K562 (cell line): ENCODE measurements around the gene UGT1A5. TPM values are rescaled to one million over a fixed set of nuclear protein-coding genes. Genes with fewer than 3 reads are reported as not detected.

Experiments used
- ATAC-seq: fragments of 200-7000 bp; cut with Tn5 transposase; 3 replicates; pipeline ENCODE4 v1.9.1; 2020; ENCODE audit warnings: moderate library complexity
- BruUV-seq: library from RNA; stranded (reverse); fragments of 400-500 nt; replicated peaks from 2 replicates; lab custom pipeline; 2021; lab: Mats Ljungman, UMichigan
- CTCF ChIA-PET: fragments of 300-600 bp; formaldehyde crosslinking; extraction: SDS; loops from one replicate; lab custom pipeline; 2021; ENCODE audit warnings: low intra/inter-chr PET ratio; lab: Yijun Ruan, JAX
- POLR2A ChIA-PET: fragments of 300-600, 350-650 bp; sonication (Branson Sonifier 250); formaldehyde crosslinking; extraction: SDS; loops from one replicate; lab custom pipeline; 2021; ENCODE audit warnings: antibody characterized with exemption, inconsistent platforms; lab: Yijun Ruan, JAX
- DNase-seq, 4 experiments: peaks; one replicate each; pipeline versions ENCODE4 v3.0.0 to v3.0.0-alpha.2; 2011 to 2018; ENCODE audit warnings: low spot score in 3 of 4, mixed read lengths in 3 of 4; ENCODE audit errors: extremely low read depth in 1 of 4
- FAIRE-seq: peaks from 2 replicates; lab custom pipeline; 2011; peaks lifted over from hg19 to GRCh38; lab: Jason Lieb, UNC
- H2AFZ ChIP-seq: 2 replicates; pipeline ENCODE4 v1.6.0; 2011; ENCODE audit warnings: low read depth, low read length, control low read depth, inconsistent platforms
- H3K27ac ChIP-seq: fragments of 200-600 bp; 3 replicates; pipeline ENCODE4 v1.8.0; 2011; ENCODE audit warnings: low read depth, mild to moderate bottlenecking, control low read depth, inconsistent platforms, low read length, moderate library complexity, mixed read lengths; ENCODE audit errors: extremely low read depth
- H3K27me3 ChIP-seq, 2 experiments: fragments of 300-600 bp in 1 of 2; 2 replicates in 1 of 2; 3 replicates in 1 of 2; pipeline versions ENCODE4 v1.6.0 to v1.8.0; 2011; ENCODE audit warnings: inconsistent platforms in 2 of 2, low read length in 2 of 2, mild to moderate bottlenecking in 1 of 2, mixed read lengths in 1 of 2, moderate library complexity in 1 of 2; ENCODE audit not compliant: control insufficient read depth in 2 of 2, insufficient read depth in 2 of 2
- H3K36me3 ChIP-seq: fragments of 300-600 bp; 3 replicates; pipeline ENCODE4 v1.8.0; 2011; ENCODE audit warnings: mild to moderate bottlenecking, low read length, inconsistent platforms; ENCODE audit not compliant: control insufficient read depth, insufficient read depth
- H3K4me1 ChIP-seq, 2 experiments: fragments of 200-600 bp in 1 of 2; replicated peaks in 1 of 2; 2 replicates in 1 of 2; 3 replicates in 1 of 2; pipeline versions ENCODE4 v1.5.1 to v1.8.0; 2011; ENCODE audit warnings: inconsistent platforms in 2 of 2, low read length in 2 of 2, mild to moderate bottlenecking in 1 of 2, mixed read lengths in 1 of 2, moderate library complexity in 1 of 2; ENCODE audit not compliant: control insufficient read depth in 2 of 2, insufficient read depth in 2 of 2
- H3K4me2 ChIP-seq: 2 replicates; pipeline ENCODE4 v1.6.1; 2011; ENCODE audit warnings: low read length, control low read depth, inconsistent platforms, mixed read lengths; ENCODE audit not compliant: insufficient read depth
- H3K4me3 ChIP-seq: fragments of 200-600 bp; sonication (generic), shearing (Covaris generic); 2 replicates; pipeline ENCODE4 v1.5.1; 2016; ENCODE audit warnings: control low read depth, inconsistent platforms
- H3K79me2 ChIP-seq: fragments of 200-600 bp; 3 replicates; pipeline ENCODE4 v1.8.0; 2011; ENCODE audit warnings: low read length, inconsistent platforms; ENCODE audit not compliant: control insufficient read depth, insufficient read depth
- H3K9ac ChIP-seq, 2 experiments: 2 replicates each; pipeline versions ENCODE4 v1.6.0 to v1.6.1; 2011; ENCODE audit warnings: low read depth in 2 of 2, low read length in 2 of 2, control low read depth in 1 of 2, inconsistent platforms in 1 of 2, mild to moderate bottlenecking in 1 of 2, mixed read lengths in 1 of 2; ENCODE audit not compliant: insufficient read depth in 1 of 2
- H3K9me1 ChIP-seq: one replicate; pipeline ENCODE4 v1.6.0; 2011; ENCODE audit warnings: inconsistent platforms, mild to moderate bottlenecking, low read length, moderate library complexity; ENCODE audit not compliant: control insufficient read depth, insufficient read depth
- H3K9me3 ChIP-seq: replicated peaks from 2 replicates; pipeline ENCODE4 v1.5.1; 2011; ENCODE audit warnings: low read depth, low read length, inconsistent platforms; ENCODE audit not compliant: control insufficient read depth, insufficient read depth
- H4K20me1 ChIP-seq: replicated peaks from 2 replicates; pipeline ENCODE4 v1.6.1; 2011; ENCODE audit warnings: low read length, inconsistent platforms, mixed read lengths; ENCODE audit not compliant: control insufficient read depth, insufficient read depth
- ATF3 ChIP-seq, 2 experiments: fragments of 450-650 bp in 1 of 2; sonication (generic) in 1 of 2; formaldehyde crosslinking in 1 of 2; IDR thresholded peaks in 1 of 2; conservative IDR thresholded peaks in 1 of 2; 2 replicates each; pipeline versions ENCODE4 v1.6.1 to v1.8.1; 2016 to 2023; ENCODE audit warnings: mild to moderate bottlenecking in 2 of 2, moderate library complexity in 2 of 2, inconsistent platforms in 1 of 2, missing genetic modification reagents in 1 of 2
- FOXK1 ChIP-seq: sonication (generic); formaldehyde crosslinking; IDR thresholded peaks from 2 replicates; pipeline ENCODE4 v1.8.0; 2022; ENCODE audit warnings: missing genetic modification reagents, mild to moderate bottlenecking, borderline replicate concordance
- HNRNPH1 ChIP-seq: fragments of 200-400 bp; formaldehyde crosslinking; optimal IDR thresholded peaks from 2 replicates; pipeline ENCODE3; 2017; ENCODE audit warnings: low read depth, mild to moderate bottlenecking, low read length, moderate library complexity
- HNRNPL ChIP-seq: fragments of 200-400 bp; formaldehyde crosslinking; IDR thresholded peaks from 2 replicates; pipeline ENCODE4 v1.6.1; 2017; ENCODE audit warnings: low read depth, mild to moderate bottlenecking, low read length
- POU5F1 ChIP-seq: fragments of 150-350 bp; IDR thresholded peaks from 2 replicates; pipeline ENCODE4 v1.6.1; 2014; ENCODE audit warnings: borderline replicate concordance, low read length, low read depth, mild to moderate bottlenecking; ENCODE audit not compliant: partially characterized antibody
- PREB ChIP-seq: sonication (generic); formaldehyde crosslinking; IDR thresholded peaks from 2 replicates; pipeline ENCODE4 v1.8.1; 2023; ENCODE audit warnings: mild to moderate bottlenecking, missing genetic modification reagents
- RFX5 ChIP-seq: IDR thresholded peaks from 2 replicates; pipeline ENCODE4 v1.6.1; 2011; ENCODE audit warnings: low read depth, mild to moderate bottlenecking, improper control_type of control experiment, low read length
- SIX5 ChIP-seq, 2 experiments: IDR thresholded peaks; 2 replicates each; pipeline ENCODE4 v1.6.1; 2011; ENCODE audit warnings: low read length in 2 of 2, borderline replicate concordance in 1 of 2, low read depth in 1 of 2, mild to moderate bottlenecking in 1 of 2, moderate library complexity in 1 of 2; ENCODE audit not compliant: insufficient read depth in 1 of 2
- SMC3 ChIP-seq: conservative IDR thresholded peaks from 2 replicates; pipeline ENCODE4 v1.6.1; 2011; ENCODE audit warnings: low read depth, low read length, improper control_type of control experiment; ENCODE audit not compliant: insufficient read depth
- TCF3 ChIP-seq: sonication (generic); formaldehyde crosslinking; IDR thresholded peaks from 2 replicates; pipeline ENCODE4 v1.4.0; 2020; ENCODE audit warnings: mild to moderate bottlenecking, missing genetic modification reagents
- TCFL5 ChIP-seq: fragments of 250-450 bp; sonication (Bioruptor Pico); conservative IDR thresholded peaks from 2 replicates; pipeline ENCODE4 v1.6.1; 2021; ENCODE audit warnings: mild to moderate bottlenecking, moderate library complexity, matching md5 sums
- TFAP4 ChIP-seq: sonication (generic); formaldehyde crosslinking; IDR thresholded peaks from 2 replicates; pipeline ENCODE4 v1.8.0; 2022; ENCODE audit warnings: missing genetic modification reagents, mild to moderate bottlenecking, moderate library complexity, borderline replicate concordance
- ZKSCAN1 ChIP-seq: fragments of 150-350 bp; IDR thresholded peaks from 2 replicates; pipeline ENCODE4 v1.6.1; 2016; ENCODE audit warnings: low read depth, low read length
- ZNF589 ChIP-seq: fragments of 200-800 bp; sonication (Bioruptor generic); IDR thresholded peaks from 2 replicates; pipeline ENCODE4 v1.6.1; 2016; ENCODE audit warnings: low read depth, missing genetic modification characterization, missing compliant biosample characterization
- ZNF699 ChIP-seq: fragments of 250-450 bp; sonication (Bioruptor Pico); IDR thresholded peaks from 2 replicates; pipeline ENCODE4 v1.8.0; 2021; ENCODE audit warnings: mild to moderate bottlenecking, moderate library complexity; ENCODE audit not compliant: insufficient replicate concordance
- ZSCAN32 ChIP-seq: fragments of 450-650 bp; formaldehyde crosslinking; IDR thresholded peaks from 2 replicates; pipeline ENCODE4 v1.4.0; 2020; ENCODE audit warnings: mild to moderate bottlenecking, moderate library complexity
- WGBS: fragments of 100-300 bp; shearing (Covaris generic); methylation state at CpG from one replicate; pipeline ENCODE4 v1.1.6; 2016; ENCODE audit warnings: low coverage, mixed read lengths; ENCODE audit not compliant: insufficient coverage; ENCODE audit errors: missing lambda C conversion rate; 5-methylcytosine and 5-hydroxymethylcytosine counted together
- in situ Hi-C: fragments of 300-500 bp; cut with MboI; formaldehyde crosslinking; loops from 4 replicates; pipeline ENCODE4 v1.15.0; 2018; ENCODE audit warnings: inconsistent platforms, mixed read lengths
- intact Hi-C: fragments of 100-400 bp; cut with micrococcal nuclease; formaldehyde crosslinking; loops from 2 replicates; pipeline ENCODE4 v1.14.2; 2022
- polyA plus RNA-seq, 8 experiments: library from polyadenylated mRNA; depleted of rRNA in 4 of 8; stranded (reverse) in 5 of 8; unstranded in 3 of 8; fragments of >200 nt; fragmentation: Nextera tagmentation in 2 of 8; fragmentation: Illumina TruSeq in 1 of 8; extraction: Ambion mirVana in 2 of 8; extraction: Trizol in 1 of 8; gene quantifications; 2 replicates each; pipeline versions ENCODE4 v1.2.1 to v1.2.3, GENCODE V29; 2011 to 2014; ENCODE audit warnings: inconsistent platforms in 1 of 8, missing spikeins in 1 of 8
- total RNA-seq, 7 experiments: library from RNA; depleted of rRNA in 6 of 7; stranded (reverse); fragments of >200 nt in 6 of 7; fragmentation: Illumina TruSeq in 2 of 7; extraction: Trizol in 2 of 7; gene quantifications; 2 replicates each; pipeline versions ENCODE4 v1.2.1 to v1.2.3, GENCODE V29; 2011 to 2021; ENCODE audit warnings: low replicate concordance in 1 of 7

Gene UGT1A5
- total and polyA plus RNA-seq, 9 of the 15 experiments (the other 6 are each of a cell fraction or from before 2014, with no cell fraction given): not detected

- Histone ChIP-seq H3K9me1 (no peaks in the 10 kb centered on the region), H3K27ac (no peak overlapping the region), H3K36me3 (no peaks in the 10 kb centered on the region), H3K79me2 (no peaks in the 10 kb centered on the region), H4K20me1 (no peaks in the 10 kb centered on the region; the same call in 1 of the 2 replicates), H3K27me3 (peaks cover 2 to 62% of the 10 kb centered on the region in 2 experiments; a peak in 3 of 5 replicates), H3K9me3 (no peaks in the 10 kb centered on the region), H3K4me3 (no peak overlapping the region), H3K9ac (no peak overlapping the region), H2AFZ (no peak overlapping the region), H3K4me1 (no peaks in the 10 kb centered on the region; a peak in 1 of 5 replicates), H3K4me2 (no peak overlapping the region)
- ATAC-seq (no peak), DNase-seq (no peak), FAIRE-seq (no peak)
- in situ Hi-C loops: no loop called here
- ChIA-PET POLR2A (interaction anchor here (0.6 kb wide), 1 partner anchor 30 kb away, joined by 4 read pairs; no protein-coding TSS in a partner anchor), CTCF (no interaction called here)
- intact Hi-C loops: no loop called here
- WGBS: 0% methylated on average over 3 of the region's 3 CpGs
- BruUV-seq: no TSS peak
- TF ChIP-seq TCFL5 (CRISPR knock-in tag) (no peak), SIX5 (IDR thresholded peaks at IDR 0.05; ENCODE audit: borderline replicate concordance in 1 of 2, insufficient read depth in 1 of 2, low read depth in 1 of 2, low read length in 2 of 2) (no peak), PREB (CRISPR knock-in tag) (no peak), POU5F1 (no peak), ATF3 (IDR thresholded peaks at IDR 0.05) (no peak), ATF3 (CRISPR knock-in tag; conservative IDR thresholded peaks at IDR 0.05) (no peak), FOXK1 (CRISPR knock-in tag) (no peak), SMC3 (no peak), RFX5 (no peak), ZNF589 (CRISPR knock-in tag) (no peak), HNRNPL (no peak), ZNF699 (CRISPR knock-in tag) (no peak), ZKSCAN1 (no peak), ZSCAN32 (CRISPR knock-in tag) (no peak), TCF3 (CRISPR knock-in tag) (no peak), TFAP4 (CRISPR knock-in tag) (no peak), HNRNPH1 (no peak)
Measured at GRCh38 chr2:233821196-233821595, 108.5 kb downstream of the UGT1A5 start.
